ENCODE data around the gene PTER. TPM values are rescaled to one million over a fixed set of nuclear protein-coding genes. Genes with fewer than 3 reads are reported as not detected.

Gene PTER
- total and polyA plus RNA-seq, 7 donors = 5.4 to 10.6 (median 6.8) TPM

DNA sequence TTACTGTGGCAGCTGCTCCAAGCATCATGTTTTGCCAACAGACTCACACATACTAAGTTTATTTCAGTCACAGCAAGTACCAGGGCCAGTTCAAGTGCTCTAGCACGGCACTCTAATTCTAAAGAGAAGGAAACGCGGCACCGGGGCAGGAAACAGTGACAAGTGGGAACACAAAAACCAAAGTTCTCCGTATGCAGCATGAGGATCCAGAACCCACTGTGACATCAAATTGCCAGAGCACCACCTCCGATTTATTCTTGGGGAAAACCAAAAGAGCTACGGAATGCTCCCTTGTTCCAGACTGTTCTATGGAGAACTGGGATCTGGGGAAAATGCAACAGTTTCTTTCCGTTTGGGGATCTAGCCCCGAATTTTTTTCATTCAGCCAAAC is 448 bp upstream of the PTER start:
- no peak for DNase-seq
- ATAC-seq = peak in 3 of 4 donors; percentile 40 to 58 (median 47)
- 1 to 3% (median 1%) methylated on average over 9 of the region's 9 CpGs for WGBS, 3 donors
- Histone ChIP-seq H3K36me3 (ENCODE audit: insufficient read depth in 1 of 2, low read depth in 1 of 2) (no peaks in the 10 kb centered on the region), H3K4me3 (peak overlapping the region; percentile 92), H3K27ac (peak overlapping the region; percentile 93), H3K27me3 (ENCODE audit: insufficient read depth in 3 of 3, low read length in 2 of 3) (no peaks in the 10 kb centered on the region), H3K4me1 (peaks cover 36% of the 10 kb centered on the region), H3K9me3 (no peaks in the 10 kb centered on the region)
- intact Hi-C loops (cut with DNase I) = loop anchor here (5.0 to 10.0 kb wide), 3 partner anchors 378 to 1126 kb away; partner anchors contain the start of gene RSU1 (in 2 of the 2)
- no peak for TF ChIP-seq CTCF (IDR thresholded peaks at IDR 0.05)

GRCh38 chr10:16437540-16437894 is 707 bp downstream of the PTER start:
- 70 to 89% (median 71%) methylated on average over 5 of the region's 5 CpGs for WGBS, 3 donors
- Histone ChIP-seq H3K27ac (peak overlapping the region; percentile 93), H3K27me3 (ENCODE audit: insufficient read depth in 3 of 3, low read length in 2 of 3) (no peaks in the 10 kb centered on the region), H3K36me3 (ENCODE audit: insufficient read depth in 1 of 2, low read depth in 1 of 2) (no peaks in the 10 kb centered on the region), H3K4me3 (peak overlapping the region; percentile 92), H3K4me1 (peaks cover 41% of the 10 kb centered on the region), H3K9me3 (no peaks in the 10 kb centered on the region)
- TF ChIP-seq CTCF (IDR thresholded peaks at IDR 0.05) = no peak
- intact Hi-C loops (cut with DNase I) = loop anchor here (5.0 to 10.0 kb wide), 3 partner anchors 377 to 1125 kb away; partner anchors contain the start of gene RSU1 (in 2 of the 2)
- ATAC-seq (no peak), DNase-seq (no peak)

DNA sequence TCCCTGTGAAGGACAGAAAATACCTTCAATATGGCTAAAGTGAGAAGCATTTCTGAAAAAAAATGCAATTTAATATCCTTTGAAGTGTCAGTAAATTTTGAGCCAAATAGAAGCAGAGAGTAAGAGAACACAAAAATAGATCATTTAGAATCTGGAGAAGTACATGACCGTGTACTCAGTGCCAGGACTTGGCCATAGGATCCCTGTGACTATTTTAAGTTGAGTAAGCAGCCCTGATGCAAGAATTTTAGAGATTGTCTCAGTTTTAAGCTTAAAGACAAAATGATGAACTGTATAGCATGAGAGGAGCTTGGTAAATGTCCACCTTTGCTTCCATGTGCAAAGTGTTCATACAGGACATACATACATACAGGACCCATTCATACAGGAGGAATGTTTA is 2.5 kb downstream of the PTER start:
- H3K4me3 ChIP-seq = peak overlapping the region; percentile 26
- WGBS, 3 donors = 17 to 48% (median 24%) methylated on average over 1 of the region's 1 CpG
- TF ChIP-seq CTCF (IDR thresholded peaks at IDR 0.05) = no peak
- H3K4me1 ChIP-seq = peaks cover 41% of the 10 kb centered on the region
- no peak for DNase-seq
- H3K9me3 ChIP-seq = no peaks in the 10 kb centered on the region
- intact Hi-C loops (cut with DNase I) = loop anchor here (5.0 to 10.0 kb wide), 3 partner anchors 376 to 1123 kb away; partner anchors contain the start of gene RSU1 (in 2 of the 2)
- H3K36me3 ChIP-seq (ENCODE audit: insufficient read depth in 1 of 2, low read depth in 1 of 2) = no peaks in the 10 kb centered on the region
- no peak for ATAC-seq
- H3K27me3 ChIP-seq (ENCODE audit: insufficient read depth in 3 of 3, low read length in 2 of 3) = no peaks in the 10 kb centered on the region
- peak overlapping the region; percentile 62 for H3K27ac ChIP-seq

DNA sequence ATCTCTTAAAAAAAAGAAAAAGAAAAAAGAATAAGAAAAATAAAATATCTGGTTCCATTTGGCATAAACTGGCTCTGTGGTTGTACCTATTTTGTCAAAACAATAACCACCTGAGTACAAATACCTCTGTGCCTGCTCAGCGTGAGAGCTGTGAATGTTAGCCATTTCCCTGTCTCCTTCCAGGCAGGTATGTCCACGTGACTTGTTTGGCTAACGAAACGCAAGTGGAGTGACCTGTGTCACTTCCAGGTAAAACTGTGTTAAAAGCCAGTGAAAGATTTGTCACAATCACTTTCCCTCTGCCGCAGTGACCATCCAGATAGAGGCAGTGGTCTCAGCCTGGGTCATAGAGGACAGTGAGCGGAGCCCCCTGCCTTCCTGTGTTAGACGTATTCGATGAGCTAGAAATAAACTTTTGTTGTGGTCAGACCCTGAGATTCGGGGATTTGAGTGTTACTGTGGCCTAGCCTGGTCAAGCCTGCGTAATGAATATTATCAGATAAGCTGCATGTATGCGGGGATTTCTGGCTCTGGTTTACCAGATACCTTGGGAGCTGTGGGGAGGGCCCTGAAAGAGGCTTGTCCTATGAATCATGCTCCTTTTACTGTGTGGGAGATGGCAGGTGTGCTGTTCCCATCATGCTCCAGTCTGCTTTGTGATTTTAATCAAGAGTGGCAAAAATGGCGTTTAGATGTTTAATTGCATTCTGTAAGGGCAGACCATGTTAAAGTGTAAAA is 3.8 kb downstream of the PTER start:
- WGBS, 3 donors = 79 to 85% (median 84%) methylated on average over 12 of the region's 12 CpGs
- no peak for TF ChIP-seq CTCF (IDR thresholded peaks at IDR 0.05)
- no peaks in the 10 kb centered on the region for H3K9me3 ChIP-seq

More for the DNA sequence above, 3.8 kb downstream of the PTER start:
- no peaks in the 10 kb centered on the region for H3K27me3 ChIP-seq (ENCODE audit: insufficient read depth in 3 of 3, low read length in 2 of 3)
- DNase-seq (no peak), ATAC-seq (no peak)
- peak overlapping the region; percentile 3 for H3K4me3 ChIP-seq
- H3K4me1 ChIP-seq = peaks cover 41% of the 10 kb centered on the region
- H3K27ac ChIP-seq = peak overlapping the region; percentile 66
- no peaks in the 10 kb centered on the region for H3K36me3 ChIP-seq (ENCODE audit: insufficient read depth in 1 of 2, low read depth in 1 of 2)
- intact Hi-C loops (cut with DNase I) = loop anchor here in 1 of 2 donors (10.0 kb wide), 1 partner anchor 1276 kb away; the partner anchor contains the start of gene NMT2
